ENCODE results near the gene ANKRD13B. TPM values are rescaled to one million over a fixed set of nuclear protein-coding genes. Genes with fewer than 3 reads are reported as not detected.
A peak's percentile ranks its signal among the peaks of the same experiment; 100 is the strongest.

Gene ANKRD13B
- total RNA-seq, 1 donor from 2014 or later, result 16.7 TPM

DNA sequence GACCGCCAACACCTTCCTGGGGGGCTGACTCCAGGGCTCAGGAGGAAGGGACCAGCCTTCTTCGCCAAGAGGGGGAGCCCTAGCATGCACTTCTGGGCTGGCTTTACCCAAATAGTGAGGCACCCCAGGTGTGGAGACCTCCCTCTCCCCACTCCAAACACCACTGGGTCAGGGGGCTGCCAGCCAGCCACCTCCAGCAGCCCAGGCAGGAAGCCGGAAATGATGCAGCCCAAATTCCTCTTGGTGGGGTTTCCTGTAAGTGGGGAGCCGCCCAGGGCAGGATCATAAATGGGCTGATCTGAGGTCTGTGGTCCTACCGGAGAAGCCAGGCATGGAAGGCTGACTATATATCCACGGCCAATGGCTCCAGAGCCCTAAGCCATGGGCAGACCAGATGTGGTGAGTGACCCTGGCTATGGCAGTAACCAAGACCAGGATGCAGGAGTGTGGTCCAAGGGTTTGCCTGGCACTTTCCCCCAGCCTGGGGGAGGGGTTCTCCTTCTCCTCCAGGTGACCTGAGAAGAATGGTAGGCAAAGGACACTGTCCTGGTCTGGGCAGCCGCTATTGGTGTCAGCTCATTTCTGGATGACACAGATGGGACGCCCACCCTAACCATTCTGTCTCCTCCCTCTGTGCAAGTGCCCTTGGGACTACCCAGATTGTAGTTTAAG lies 7.7 kb upstream of the ANKRD13B start:
- H3K27me3 ChIP-seq, result no peaks in the 10 kb centered on the region
- H3K4me1 ChIP-seq, result peaks cover 13 to 26% of the 10 kb centered on the region in 2 donors
- no peak for DNase-seq (ENCODE audit: low spot score in 2 of 2)
- H3K27ac ChIP-seq, result peak overlapping the region in 1 of 2 donors; percentile 61
- TF ChIP-seq, protein P1, sequence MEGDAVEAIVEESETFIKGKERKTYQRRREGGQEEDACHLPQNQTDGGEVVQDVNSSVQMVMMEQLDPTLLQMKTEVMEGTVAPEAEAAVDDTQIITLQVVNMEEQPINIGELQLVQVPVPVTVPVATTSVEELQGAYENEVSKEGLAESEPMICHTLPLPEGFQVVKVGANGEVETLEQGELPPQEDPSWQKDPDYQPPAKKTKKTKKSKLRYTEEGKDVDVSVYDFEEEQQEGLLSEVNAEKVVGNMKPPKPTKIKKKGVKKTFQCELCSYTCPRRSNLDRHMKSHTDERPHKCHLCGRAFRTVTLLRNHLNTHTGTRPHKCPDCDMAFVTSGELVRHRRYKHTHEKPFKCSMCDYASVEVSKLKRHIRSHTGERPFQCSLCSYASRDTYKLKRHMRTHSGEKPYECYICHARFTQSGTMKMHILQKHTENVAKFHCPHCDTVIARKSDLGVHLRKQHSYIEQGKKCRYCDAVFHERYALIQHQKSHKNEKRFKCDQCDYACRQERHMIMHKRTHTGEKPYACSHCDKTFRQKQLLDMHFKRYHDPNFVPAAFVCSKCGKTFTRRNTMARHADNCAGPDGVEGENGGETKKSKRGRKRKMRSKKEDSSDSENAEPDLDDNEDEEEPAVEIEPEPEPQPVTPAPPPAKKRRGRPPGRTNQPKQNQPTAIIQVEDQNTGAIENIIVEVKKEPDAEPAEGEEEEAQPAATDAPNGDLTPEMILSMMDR (IDR thresholded peaks at IDR 0.05), result no peak
- intact Hi-C loops (cut with DNase I), result no loop called here
- H3K9me3 ChIP-seq, result no peaks in the 10 kb centered on the region
- no peak overlapping the region for H3K4me3 ChIP-seq
- peaks cover 12 to 18% of the 10 kb centered on the region in 2 donors for H3K36me3 ChIP-seq

GRCh38 chr17:29586676-29587469 lies 6.1 kb upstream of the ANKRD13B start:
- no peak for DNase-seq (ENCODE audit: low spot score in 2 of 2)
- Histone ChIP-seq H3K27me3 (no peaks in the 10 kb centered on the region), H3K4me1 (peaks cover 24 to 42% of the 10 kb centered on the region in 2 donors), H3K36me3 (peaks cover under 1 to 7% of the 10 kb centered on the region in 2 donors), H3K27ac (no peak overlapping the region), H3K9me3 (no peaks in the 10 kb centered on the region), H3K4me3 (peak overlapping the region in 1 of 2 donors; percentile 97)
- intact Hi-C loops (cut with DNase I), result no loop called here
- TF ChIP-seq, protein P1 (IDR thresholded peaks at IDR 0.05), result no peak

GRCh38 chr17:29587591-29587990 lies 5.3 kb upstream of the ANKRD13B start:
- H3K27me3 ChIP-seq, result no peaks in the 10 kb centered on the region
- no peak for DNase-seq (ENCODE audit: low spot score in 2 of 2)
- peaks cover 31 to 50% of the 10 kb centered on the region in 2 donors for H3K4me1 ChIP-seq
- no peaks in the 10 kb centered on the region for H3K9me3 ChIP-seq
- TF ChIP-seq, protein P1 (IDR thresholded peaks at IDR 0.05), result no peak
- peak overlapping the region in 1 of 2 donors; percentile 97 for H3K4me3 ChIP-seq
- intact Hi-C loops (cut with DNase I), result no loop called here
- H3K27ac ChIP-seq, result peak overlapping the region; percentile 82 to 83
- peaks cover 0 to under 1% of the 10 kb centered on the region in 2 donors for H3K36me3 ChIP-seq

DNA sequence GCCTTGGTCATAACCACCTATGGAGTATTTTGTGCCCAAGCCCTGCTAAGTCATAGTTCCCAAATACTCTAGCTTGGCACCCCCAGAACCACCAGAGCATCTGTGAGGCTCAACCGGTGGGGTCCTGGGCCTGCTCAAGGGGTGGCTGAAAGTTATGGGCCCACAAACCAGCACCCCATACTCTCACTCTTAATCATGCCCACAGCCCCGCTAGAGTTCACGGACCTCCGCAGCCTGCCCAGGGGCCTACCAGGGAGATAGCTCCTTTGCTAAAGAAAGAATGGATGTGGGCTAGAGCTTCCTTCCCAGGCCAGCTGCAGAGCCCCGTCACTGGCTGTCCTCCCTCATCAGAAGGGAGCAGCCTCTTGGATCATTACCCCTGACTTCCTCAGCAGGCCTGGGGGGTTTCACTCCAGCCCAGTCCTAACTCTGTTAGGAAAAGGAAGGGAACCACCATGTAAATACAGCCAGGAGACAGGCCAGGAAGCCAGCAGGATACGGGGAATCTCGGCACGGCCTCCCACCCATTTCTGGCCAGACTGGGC lies 4.8 kb upstream of the ANKRD13B start:
- no peaks in the 10 kb centered on the region for H3K27me3 ChIP-seq
- peak overlapping the region; percentile 82 to 83 for H3K27ac ChIP-seq
- H3K9me3 ChIP-seq, result no peaks in the 10 kb centered on the region
- DNase-seq (ENCODE audit: low spot score in 2 of 2), result no peak
- H3K36me3 ChIP-seq, result no peaks in the 10 kb centered on the region
- peaks cover 34 to 53% of the 10 kb centered on the region in 2 donors for H3K4me1 ChIP-seq
- H3K4me3 ChIP-seq, result peak overlapping the region; percentile 84 to 97
- TF ChIP-seq, protein P1 (IDR thresholded peaks at IDR 0.05), result no peak
- intact Hi-C loops (cut with DNase I), result loop anchor here (2.0 kb wide), 1 partner anchor 19 kb away; the partner anchor contains the start of gene TP53I13

GRCh38 chr17:29588562-29589411 lies 4.1 kb upstream of the ANKRD13B start:
- H3K4me3 ChIP-seq, result peak overlapping the region; percentile 84 to 97
- intact Hi-C loops (cut with DNase I), result loop anchor here (2.0 kb wide), 1 partner anchor 20 kb away; the partner anchor contains the start of gene TP53I13
- DNase-seq (ENCODE audit: low spot score in 2 of 2), result no peak
- H3K4me1 ChIP-seq, result peaks cover 36 to 55% of the 10 kb centered on the region in 2 donors
- no peaks in the 10 kb centered on the region for H3K9me3 ChIP-seq
- no peaks in the 10 kb centered on the region for H3K27me3 ChIP-seq
- TF ChIP-seq, protein P1 (IDR thresholded peaks at IDR 0.05), result no peak
- peak overlapping the region; percentile 82 to 83 for H3K27ac ChIP-seq
- H3K36me3 ChIP-seq, result no peaks in the 10 kb centered on the region
